Smooth muscle cell of the coronary artery (primary cell): ENCODE results near the gene MBNL1. TPM values are rescaled to one million over a fixed set of nuclear protein-coding genes. Genes with fewer than 3 reads are reported as not detected.

ENCODE experiments used
- total RNA-seq: library from RNA; depleted of rRNA; stranded (reverse); fragments of >200 nt; gene quantifications from 2 replicates; pipeline ENCODE4 v1.2.3, GENCODE V29; 2014; ENCODE audit warnings: low replicate concordance

MBNL1 gene
- total RNA-seq = 113 and 149 TPM in 2 replicates

DNA sequence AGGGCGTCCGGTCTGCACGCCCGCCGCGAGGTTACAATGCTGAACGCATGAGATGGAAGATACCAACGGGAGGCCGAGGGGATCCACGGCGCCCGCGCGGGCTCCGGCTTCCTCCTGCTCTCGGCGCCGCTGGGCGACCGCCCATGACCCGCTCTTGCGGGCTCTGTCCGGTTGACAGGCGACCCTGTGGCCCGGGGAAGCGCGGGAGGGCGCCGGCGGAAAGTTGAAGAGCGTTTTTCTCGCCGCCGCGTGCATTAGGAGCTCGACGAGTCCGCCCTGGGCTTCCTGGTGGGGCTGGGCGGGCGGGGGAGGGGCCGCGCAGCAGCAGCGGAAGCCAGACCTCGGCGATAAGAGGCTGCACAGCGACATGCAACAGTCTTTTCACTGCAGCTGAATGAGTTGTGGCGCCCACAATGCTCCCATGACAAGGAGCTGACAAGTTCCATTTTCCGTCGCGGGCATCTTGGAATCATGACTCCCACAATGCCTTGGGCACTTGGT lies at the start of gene MBNL1:
TSS of gene MBNL1 (plus strand) at position 375 of the 501 bp plus-strand sequence. CDS start 31,265 bp downstream, outside the sequence.

